HG03565 (cell line): ENCODE measurements around the gene DDAH1.

ENCODE experiments used
- ATAC-seq: cut with Tn5 transposase; IDR thresholded peaks from one replicate; pipeline ENCODE4 v1.9.1; 2021; ENCODE audit warnings: mild to moderate bottlenecking, moderate library complexity; ENCODE audit not compliant: unreplicated experiment

DDAH1 gene

GRCh38 chr1:85311818-85312217 lies 153.1 kb downstream of the DDAH1 start:
- ATAC-seq, result no peak

GRCh38 chr1:85308833-85309350 lies 156.1 kb downstream of the DDAH1 start:
- no peak for ATAC-seq

GRCh38 chr1:85307987-85308832 lies 156.7 kb downstream of the DDAH1 start:
- ATAC-seq, result peak; percentile 73

GRCh38 chr1:85306236-85306635 lies 158.7 kb downstream of the DDAH1 start:
- no peak for ATAC-seq

GRCh38 chr1:85303440-85304162 lies 161.4 kb downstream of the DDAH1 start:
- ATAC-seq, result no peak

GRCh38 chr1:85300140-85300539 lies 164.8 kb downstream of the DDAH1 start:
- no peak for ATAC-seq

GRCh38 chr1:85297855-85298629 lies 166.9 kb downstream of the DDAH1 start:
- peak; percentile 94 for ATAC-seq

- ATAC-seq, result no peak
Measured at GRCh38 chr1:85297538-85297854, 167.5 kb downstream of the DDAH1 start.

GRCh38 chr1:85296980-85297379 lies 168.0 kb downstream of the DDAH1 start:
- ATAC-seq, result no peak

- no peak for ATAC-seq
Measured at GRCh38 chr1:85295654-85296053, 169.3 kb downstream of the DDAH1 start.

- no peak for ATAC-seq
Measured at GRCh38 chr1:85295006-85295431, 169.9 kb downstream of the DDAH1 start.

- no peak for ATAC-seq
Measured at GRCh38 chr1:85290826-85291225, 174.1 kb downstream of the DDAH1 start.

GRCh38 chr1:85289848-85290335 lies 175.1 kb downstream of the DDAH1 start:
- no peak for ATAC-seq

GRCh38 chr1:85289207-85289847 lies 175.6 kb downstream of the DDAH1 start:
- ATAC-seq, result no peak

- no peak for ATAC-seq
Measured at GRCh38 chr1:85284202-85284601, 180.8 kb downstream of the DDAH1 start.

- ATAC-seq, result no peak
Measured at GRCh38 chr1:85283475-85284199, 181.3 kb downstream of the DDAH1 start.

- no peak for ATAC-seq
Measured at GRCh38 chr1:85282424-85282823, 182.5 kb downstream of the DDAH1 start.

- no peak for ATAC-seq
Measured at GRCh38 chr1:85280636-85281035, 184.3 kb downstream of the DDAH1 start.

- ATAC-seq, result no peak
Measured at GRCh38 chr1:85279458-85280080, 185.4 kb downstream of the DDAH1 start.
